ENCODE measurements around the gene ZNF133. TPM values are rescaled to one million over a fixed set of nuclear protein-coding genes. Genes with fewer than 3 reads are reported as not detected.

The ZNF133 gene
- total and polyA plus RNA-seq, 2 experiments from 2014 or later = 9.4 to 15.1 TPM

DNA sequence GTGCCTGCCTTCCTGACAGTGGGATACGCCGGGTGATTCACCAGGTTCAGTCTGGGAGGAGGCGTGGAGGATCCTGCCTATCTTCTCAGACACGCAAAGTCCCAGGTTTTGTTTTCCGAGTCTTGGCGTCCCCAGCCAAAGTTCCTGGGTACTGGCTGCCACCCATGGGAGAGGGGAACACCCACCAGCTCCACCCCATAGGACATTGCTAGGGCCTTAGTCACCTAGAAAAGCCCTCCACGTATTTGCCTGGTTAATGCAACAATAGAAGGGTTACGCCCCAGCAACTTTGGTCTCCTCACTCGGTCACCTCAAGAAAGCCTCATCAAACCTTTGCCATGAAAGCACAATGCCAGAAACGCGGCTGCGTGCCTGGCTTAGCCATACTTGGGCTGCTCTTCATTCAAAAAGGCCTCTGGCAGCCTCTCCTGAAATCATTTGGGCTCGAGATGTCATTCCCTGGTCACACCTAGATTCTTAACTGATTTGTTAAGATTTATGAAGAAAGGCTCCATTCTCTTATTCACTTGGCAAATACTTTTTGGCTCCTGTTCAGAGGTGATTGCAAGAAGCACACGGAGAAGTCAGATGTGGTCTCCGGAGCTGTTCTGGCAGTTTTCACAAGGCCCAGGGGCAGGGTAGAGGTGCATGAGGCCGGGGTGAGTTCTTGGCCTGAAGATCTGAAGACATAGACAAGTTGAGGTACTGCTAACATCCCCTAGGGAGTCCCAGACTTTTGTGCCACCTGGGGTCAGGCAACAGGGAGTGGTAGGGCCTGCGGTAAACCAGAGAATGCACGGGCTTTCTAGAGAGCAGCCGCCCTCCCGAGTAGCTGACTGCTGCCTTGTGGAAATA lies 35.5 kb upstream of the ZNF133 start (continued):
- TF ChIP-seq NANOG (IDR thresholded peaks at IDR 0.05; ENCODE audit: borderline replicate concordance) (no peak), JUNB (IDR thresholded peaks at IDR 0.05; ENCODE audit: unreplicated experiment) (no peak), ZNF114 (CRISPR knock-in tag; IDR thresholded peaks at IDR 0.05) (no peak)

- no peaks in the 10 kb centered on the region for H3K9me3 Mint-ChIP-seq
- Histone ChIP-seq H3F3A (replicated peaks; ENCODE audit: low read depth) (no peaks in the 10 kb centered on the region), H3K4me2 (no peak overlapping the region), H2AFZ (no peak overlapping the region), H3K4me3 (no peak overlapping the region), H3K79me2 (replicated peaks; ENCODE audit: insufficient read depth) (no peaks in the 10 kb centered on the region), H3K27ac (ENCODE audit: low read depth) (no peak overlapping the region), H4K20me1 (replicated peaks; ENCODE audit: insufficient read depth) (no peaks in the 10 kb centered on the region), H3K36me3 (ENCODE audit: insufficient read depth) (no peaks in the 10 kb centered on the region), H3K27me3 (ENCODE audit: insufficient read depth) (no peaks in the 10 kb centered on the region), H3K4me1 (ENCODE audit: insufficient read depth) (no peaks in the 10 kb centered on the region), H3K9me2 (ENCODE audit: insufficient read depth) (no peaks in the 10 kb centered on the region)
- no peak overlapping the region for H3K4me3 Mint-ChIP-seq
- no peak overlapping the region for H3K27ac Mint-ChIP-seq
- H3K27me3 Mint-ChIP-seq (ENCODE audit: insufficient read depth, low read depth, poor library complexity) = no peaks in the 10 kb centered on the region
- no peak for TF ChIP-seq ZNF462 (CRISPR knock-in tag; IDR thresholded peaks at IDR 0.05)
- TF ChIP-seq ZNF331 (CRISPR knock-in tag; IDR thresholded peaks at IDR 0.05; ENCODE audit: low read depth) = no peak
- TF ChIP-seq STAT1 (IDR thresholded peaks at IDR 0.05; ENCODE audit: unreplicated experiment) = no peak
- no peak for TF ChIP-seq JUNB (IDR thresholded peaks at IDR 0.05; ENCODE audit: unreplicated experiment)
- TF ChIP-seq, protein P1, sequence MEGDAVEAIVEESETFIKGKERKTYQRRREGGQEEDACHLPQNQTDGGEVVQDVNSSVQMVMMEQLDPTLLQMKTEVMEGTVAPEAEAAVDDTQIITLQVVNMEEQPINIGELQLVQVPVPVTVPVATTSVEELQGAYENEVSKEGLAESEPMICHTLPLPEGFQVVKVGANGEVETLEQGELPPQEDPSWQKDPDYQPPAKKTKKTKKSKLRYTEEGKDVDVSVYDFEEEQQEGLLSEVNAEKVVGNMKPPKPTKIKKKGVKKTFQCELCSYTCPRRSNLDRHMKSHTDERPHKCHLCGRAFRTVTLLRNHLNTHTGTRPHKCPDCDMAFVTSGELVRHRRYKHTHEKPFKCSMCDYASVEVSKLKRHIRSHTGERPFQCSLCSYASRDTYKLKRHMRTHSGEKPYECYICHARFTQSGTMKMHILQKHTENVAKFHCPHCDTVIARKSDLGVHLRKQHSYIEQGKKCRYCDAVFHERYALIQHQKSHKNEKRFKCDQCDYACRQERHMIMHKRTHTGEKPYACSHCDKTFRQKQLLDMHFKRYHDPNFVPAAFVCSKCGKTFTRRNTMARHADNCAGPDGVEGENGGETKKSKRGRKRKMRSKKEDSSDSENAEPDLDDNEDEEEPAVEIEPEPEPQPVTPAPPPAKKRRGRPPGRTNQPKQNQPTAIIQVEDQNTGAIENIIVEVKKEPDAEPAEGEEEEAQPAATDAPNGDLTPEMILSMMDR (conservative IDR thresholded peaks at IDR 0.05; ENCODE audit: low read depth in 2 of 2) = no peak
- no peaks in the 10 kb centered on the region for H3K4me1 Mint-ChIP-seq
- DNase-seq (ENCODE audit: low spot score) (no peak), ATAC-seq (no peak)
- no peaks in the 10 kb centered on the region for H3K36me3 Mint-ChIP-seq (ENCODE audit: low read depth)
Observed at GRCh38 chr20:18254615-18255014, 33.7 kb upstream of the ZNF133 start.

Data from GM23338 (cell line).